ENCODE data around the gene SKP1.

The SKP1 gene

DNA sequence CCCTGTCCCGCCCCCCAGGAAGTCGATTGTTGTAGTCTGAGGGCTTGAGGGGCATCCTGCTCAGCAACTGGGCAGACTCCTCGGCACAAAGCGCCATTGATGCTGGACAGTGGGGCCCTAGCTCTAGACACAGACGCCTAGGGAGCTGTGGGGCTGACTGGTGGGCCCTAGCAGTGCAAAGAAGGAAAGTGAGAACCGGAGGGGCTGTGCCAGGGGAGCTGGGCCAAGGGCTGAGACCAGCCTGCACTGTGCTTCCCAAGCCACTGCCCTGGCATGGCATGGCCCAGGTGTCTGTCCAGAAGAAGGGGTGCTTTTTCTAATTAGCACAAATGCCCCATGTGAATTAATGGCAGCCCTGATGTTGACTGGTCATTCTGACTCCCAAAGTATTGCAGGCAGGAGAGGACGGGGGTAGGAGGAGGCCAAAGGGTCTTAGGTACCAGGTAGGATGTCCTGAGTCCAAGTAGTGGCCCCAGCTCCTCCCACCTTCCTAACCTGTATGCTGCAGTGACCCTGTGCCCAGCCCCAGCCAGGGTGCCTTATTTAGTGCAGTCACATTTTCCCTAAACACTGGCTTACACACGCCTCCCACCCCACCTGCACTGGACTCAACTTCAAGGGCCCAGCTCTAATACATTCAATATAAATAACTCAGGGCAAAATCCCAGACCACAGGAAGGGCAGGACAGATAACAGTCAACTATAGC is 46.4 kb downstream of the SKP1 start:
- DNase-seq (ENCODE audit: low spot score), result no peak

DNA sequence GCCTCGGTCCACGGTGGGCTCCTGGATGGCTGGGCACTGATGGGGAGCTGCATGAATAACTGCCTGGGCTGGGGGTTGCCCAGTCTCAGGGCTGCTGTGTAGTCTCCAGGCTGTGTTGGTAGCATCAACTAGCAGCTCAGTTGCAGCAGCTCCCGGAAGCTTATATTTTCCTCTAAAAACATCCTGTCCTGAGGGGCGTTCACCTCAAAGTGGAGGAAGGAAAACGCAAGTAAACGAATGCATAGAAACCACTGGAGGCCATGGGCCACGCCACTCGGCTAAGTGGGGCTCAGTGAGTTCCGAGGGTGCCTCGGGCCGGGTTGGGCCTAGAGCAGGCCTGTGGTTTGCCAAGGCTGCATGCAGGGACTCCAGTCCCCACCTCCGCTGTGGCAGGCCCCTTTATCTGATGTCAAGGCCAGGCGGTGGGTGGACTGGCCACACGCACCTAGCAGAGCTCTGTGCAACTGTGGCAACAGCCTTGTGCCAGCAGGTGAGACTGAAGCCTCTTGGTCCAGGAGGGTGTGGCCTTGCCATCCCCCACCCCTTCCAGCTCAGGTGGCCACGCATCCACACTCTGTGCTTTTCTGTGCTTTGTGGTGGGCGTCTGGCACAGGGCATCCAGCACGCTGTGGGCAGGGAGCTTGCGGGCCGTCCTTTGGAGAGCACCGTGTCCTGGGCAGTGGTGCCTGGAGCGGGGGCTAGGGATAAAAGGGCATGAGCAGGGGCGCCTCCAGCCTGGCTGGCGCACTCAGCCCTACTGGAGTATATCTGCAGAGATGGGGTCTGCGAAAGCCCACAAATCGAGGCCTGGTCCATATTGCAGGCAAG is 47.1 kb downstream of the SKP1 start:
- DNase-seq (ENCODE audit: low spot score), result no peak

DNA sequence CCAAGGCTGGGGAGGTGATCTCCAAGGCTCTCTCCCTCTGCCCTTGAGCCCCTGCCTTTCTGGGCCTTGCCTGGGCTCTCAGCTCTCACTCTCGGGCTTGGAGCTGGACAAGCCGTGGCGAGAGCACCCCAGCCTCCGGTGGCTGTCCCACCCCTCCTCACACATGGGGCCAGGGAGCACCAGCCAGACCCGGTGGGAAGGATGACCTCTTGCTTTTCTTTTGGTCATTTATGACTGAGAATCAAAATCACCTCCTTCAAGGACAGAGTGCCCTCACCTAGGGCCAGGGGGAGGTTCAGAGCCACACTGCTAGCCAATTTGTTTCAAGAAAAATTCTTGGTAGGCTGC is 48.1 kb downstream of the SKP1 start:
- DNase-seq (ENCODE audit: low spot score), result no peak

DNA sequence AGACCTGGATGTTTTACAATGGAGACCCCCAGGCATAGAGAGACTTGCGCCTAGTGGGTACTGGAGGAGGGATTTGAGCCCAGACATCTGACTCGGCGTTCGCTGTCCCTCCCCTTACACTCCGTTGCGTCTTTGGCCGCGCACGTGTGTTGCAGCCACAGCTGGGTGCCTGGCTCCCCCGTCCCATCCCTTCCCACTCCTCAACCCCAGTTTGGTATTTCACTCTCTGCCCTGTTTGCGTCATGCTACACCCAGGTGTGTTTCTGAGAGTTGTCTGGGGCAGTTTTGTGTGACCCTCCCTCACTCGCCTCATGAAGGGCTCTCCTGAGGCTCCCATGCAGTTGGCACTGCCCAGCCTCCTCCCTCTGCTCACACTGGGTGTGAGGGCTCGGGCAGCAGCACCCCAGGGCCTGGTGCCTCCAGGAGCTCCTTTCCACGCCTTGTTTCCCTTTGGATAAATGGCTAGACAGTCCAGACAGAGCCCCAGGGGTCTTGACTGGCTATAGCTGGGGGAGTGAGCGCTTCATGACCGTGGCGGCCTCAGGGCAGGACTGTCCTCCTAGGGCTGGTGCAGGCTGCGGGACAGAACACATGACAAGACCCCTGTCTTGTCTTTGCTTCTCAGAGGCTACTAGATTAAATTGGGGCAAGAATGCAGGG is 48.6 kb downstream of the SKP1 start:
- DNase-seq (ENCODE audit: low spot score), result no peak

DNA sequence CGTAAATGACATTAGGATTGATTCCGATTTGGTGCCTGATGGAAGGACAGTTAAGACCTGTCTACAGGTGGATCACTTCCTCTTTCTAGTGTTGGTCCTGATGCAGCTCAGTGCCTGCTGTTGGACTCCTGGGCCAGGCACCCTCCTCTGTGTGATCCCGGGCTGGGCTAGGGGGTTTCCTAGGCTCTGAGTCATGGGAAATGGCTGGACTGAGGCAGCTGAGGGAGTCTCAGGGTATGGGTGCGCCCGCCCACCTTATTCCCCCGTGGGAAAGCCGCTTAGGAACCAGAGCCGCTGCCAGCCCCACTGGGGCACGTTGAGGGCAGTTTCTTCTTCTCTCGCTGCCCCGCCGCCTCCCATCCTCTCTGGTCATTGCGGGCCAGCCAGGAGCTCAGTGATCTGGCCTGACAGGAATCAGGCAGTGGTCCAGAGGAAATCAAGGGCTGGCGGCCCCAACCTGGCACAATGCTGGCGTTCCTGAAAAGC is 49.3 kb downstream of the SKP1 start:
- DNase-seq (ENCODE audit: low spot score), result peak; percentile 16

DNA sequence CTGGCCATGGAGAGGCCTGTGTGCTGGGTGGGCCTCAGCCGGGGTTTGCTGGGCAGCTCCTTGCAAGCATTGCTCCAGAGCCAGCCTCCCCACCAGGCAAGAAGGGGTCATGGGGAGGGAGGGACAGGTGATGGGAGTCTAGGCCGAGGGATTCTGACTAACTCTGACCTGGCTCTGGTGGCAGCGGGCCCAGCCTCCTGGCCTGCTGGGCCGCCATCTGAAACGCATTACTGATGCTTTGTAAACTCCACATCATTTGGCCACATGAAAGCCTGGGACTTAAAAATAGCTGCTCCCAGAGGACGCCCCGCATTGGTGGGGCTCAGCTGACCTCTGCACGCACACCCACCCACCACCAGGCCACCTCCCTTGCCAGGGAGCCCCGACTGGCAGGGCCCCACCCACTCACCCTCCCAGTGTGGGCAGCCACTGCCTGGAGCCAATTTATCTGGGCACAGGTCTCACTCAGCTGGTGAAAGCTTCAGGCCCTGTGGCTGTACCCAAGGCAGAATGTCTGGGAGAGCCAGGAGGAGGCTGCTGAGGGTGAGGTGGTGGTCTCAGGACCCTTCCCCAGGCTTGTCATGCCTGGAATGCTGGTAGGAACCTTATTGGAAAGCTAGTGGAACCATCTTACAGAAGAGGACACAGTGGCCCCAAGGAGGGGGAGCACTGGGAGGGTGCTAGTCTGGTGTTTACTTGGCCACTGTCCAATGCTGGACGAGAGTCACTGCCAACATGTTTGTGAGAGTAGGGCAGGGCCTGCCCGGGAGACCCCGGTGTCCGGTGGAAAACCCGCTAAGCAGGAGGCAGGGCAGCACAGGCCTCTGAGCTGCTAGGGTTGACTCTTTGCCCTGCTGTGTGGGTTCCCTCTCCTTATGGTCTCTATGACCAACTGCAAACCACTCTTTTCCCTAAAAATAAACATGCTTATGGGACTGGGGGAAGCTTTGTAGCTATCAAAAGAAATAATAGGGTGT is 51.4 kb downstream of the SKP1 start:
- peak; percentile 89 for DNase-seq (ENCODE audit: low spot score)

DNA sequence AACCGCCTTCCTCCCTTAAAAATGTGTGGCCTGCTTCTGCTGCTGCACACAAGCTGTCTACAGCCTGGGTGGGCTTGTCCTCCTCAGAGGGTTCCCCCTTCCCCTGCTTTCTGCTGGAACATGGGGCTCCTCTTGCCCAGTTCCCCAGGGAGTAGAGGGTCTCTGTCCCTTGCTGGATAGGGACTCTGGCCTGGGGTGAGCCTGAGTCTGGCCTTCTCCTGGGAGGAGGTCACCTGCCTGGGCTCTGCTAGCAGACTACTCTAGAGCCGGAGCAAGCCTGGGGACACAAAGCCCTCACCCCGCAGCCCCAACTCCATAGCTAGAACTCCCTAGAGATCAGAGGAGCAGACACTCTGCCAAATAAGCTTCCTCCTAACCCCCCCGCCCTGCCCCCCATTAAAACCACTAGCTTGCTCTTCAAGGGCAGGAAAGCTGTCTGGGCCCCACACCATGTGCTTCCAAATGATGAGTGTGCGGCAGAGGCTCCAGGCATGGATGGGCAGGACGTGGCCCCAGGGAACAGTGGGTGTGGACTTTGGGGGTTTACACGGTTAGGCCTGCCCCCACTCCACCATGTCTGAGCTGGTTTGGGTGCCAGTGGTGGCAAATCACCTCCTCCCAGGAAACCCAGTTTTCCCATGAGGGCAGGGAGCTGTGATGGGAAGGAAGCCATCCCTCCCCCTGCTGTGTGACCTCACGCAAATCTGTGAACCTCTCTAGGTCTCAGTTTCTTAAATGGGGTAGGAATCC is 52.3 kb downstream of the SKP1 start:
- peak; percentile 73 for DNase-seq (ENCODE audit: low spot score)

DNA sequence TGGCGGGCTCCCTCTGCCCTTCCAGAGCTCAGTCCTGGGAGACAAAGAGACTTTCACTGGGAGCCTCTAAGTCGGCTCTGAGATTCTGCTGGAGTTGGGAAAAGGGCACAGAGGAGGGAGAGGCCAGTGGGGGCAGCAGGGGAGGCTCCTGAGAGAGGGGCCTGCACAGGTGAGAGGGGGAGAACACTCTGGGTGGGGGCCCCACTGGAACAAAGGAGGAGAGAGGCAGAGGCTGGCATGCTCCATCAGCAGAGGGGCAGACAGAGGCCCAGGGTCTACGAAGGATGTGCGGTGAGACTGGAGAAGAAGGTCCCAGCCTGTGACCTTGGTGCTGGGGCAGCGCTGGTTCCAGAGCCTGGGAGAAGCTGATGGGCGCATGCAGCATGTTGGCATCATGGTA is 53.4 kb downstream of the SKP1 start:
- no peak for DNase-seq (ENCODE audit: low spot score)

DNA sequence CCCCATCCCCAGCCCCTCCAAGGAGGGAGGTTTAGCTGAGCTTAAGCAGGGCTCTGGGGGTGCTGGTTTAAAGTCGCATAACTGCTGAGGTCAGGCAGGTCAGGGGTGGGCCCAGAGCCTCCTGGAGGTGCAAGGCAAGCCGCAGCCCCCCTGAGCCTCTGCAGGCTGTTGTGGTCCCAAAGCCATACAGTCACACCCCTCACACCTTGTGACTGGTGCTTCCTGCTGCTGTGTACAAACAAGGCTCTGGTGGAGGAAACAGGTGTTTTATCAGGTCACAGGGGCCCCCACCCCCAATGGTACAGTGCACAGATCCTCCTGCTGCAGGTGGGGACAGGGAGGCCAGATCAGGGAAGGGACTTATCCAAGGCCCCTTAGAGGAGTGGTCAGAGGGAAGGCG is 54.2 kb downstream of the SKP1 start:
- no peak for DNase-seq (ENCODE audit: low spot score)

DNA sequence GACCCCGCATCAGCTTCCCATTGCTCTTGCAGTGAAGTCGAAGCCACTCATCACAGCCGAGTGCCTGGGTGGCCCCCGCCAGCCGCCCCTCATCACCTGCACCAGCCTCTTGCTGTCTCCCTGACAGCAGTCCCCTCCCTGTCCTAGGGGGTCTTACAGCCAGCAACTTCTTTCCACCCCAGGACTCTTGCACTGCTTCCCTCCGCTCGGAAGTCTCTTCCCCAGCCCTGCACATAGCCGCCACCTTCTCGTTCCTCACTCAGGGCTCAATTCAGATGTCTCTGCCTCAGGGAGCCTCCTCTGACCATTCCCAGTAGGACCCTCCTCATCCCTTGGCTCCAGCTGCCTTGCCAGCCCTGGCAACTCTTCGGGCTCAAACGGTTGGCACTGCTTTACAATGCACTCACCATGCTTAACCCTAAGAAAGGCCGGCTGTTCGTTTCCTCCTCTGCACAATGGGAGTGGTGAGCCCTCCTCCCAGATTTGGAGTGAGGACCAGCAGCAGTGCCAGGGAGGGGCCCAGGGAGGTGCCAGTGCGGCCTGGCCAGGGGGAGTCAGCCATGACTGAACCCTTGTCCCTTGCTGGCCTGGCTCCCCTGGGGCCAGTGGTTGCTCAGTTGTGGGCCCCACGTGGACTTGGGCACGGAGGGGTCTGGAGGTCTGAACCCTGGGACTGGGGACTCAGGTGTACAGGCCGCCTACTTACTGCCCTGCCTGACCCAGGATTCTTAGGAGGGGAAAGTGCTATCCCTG is 56.2 kb downstream of the SKP1 start:
- no peak for DNase-seq (ENCODE audit: low spot score)

DNA sequence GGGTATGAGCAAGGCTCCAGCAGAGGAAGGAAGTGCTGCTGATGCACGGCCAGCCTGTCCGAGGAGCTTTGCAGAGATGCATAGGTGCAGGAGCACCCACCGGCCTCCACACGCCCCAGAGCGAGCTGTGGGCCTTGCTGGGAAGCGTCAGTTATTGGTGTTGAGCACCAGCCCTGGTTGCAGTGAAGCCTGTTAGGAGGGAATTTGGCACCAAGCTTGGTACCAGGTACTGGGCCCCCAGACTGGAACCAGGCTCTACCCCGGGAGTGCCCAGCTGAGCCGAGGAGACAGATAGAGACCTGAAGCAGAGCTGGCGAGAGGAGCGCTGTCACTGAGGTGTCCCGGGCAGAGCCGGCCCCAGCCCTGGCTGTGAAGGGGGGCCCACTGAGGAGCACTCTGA is 57.0 kb downstream of the SKP1 start:
- no peak for DNase-seq (ENCODE audit: low spot score)

DNA sequence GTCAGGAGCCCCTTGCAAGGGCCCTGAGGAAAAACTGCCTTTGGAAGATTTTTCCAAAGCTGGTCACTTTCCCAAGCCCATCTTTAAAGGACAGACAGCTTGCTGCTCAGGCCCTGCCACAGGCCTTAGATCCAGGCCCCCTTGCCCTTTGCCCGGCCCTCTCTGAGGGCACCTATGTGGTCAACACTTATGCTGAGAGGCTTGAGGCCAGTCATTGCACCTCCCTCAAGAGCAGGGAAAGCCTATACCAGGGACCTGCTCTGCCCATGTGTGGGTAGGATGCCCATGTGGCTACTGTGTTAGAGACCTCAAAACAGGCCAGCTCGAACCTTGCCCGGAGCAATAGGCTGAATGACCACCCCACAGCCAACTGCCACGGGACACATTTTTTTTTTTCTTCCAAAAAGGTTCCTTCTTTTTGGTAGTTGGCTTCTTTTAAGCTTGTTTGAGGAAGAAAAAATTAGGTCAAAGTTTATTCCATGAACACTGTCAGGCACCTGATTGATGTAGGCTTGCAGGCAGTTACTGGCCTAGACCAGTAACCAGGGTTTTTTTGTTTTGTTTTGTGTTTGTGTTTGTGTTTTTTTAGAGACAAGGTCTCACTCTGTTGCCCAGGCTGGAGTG is 58.4 kb downstream of the SKP1 start:
- no peak for DNase-seq (ENCODE audit: low spot score)

DNA sequence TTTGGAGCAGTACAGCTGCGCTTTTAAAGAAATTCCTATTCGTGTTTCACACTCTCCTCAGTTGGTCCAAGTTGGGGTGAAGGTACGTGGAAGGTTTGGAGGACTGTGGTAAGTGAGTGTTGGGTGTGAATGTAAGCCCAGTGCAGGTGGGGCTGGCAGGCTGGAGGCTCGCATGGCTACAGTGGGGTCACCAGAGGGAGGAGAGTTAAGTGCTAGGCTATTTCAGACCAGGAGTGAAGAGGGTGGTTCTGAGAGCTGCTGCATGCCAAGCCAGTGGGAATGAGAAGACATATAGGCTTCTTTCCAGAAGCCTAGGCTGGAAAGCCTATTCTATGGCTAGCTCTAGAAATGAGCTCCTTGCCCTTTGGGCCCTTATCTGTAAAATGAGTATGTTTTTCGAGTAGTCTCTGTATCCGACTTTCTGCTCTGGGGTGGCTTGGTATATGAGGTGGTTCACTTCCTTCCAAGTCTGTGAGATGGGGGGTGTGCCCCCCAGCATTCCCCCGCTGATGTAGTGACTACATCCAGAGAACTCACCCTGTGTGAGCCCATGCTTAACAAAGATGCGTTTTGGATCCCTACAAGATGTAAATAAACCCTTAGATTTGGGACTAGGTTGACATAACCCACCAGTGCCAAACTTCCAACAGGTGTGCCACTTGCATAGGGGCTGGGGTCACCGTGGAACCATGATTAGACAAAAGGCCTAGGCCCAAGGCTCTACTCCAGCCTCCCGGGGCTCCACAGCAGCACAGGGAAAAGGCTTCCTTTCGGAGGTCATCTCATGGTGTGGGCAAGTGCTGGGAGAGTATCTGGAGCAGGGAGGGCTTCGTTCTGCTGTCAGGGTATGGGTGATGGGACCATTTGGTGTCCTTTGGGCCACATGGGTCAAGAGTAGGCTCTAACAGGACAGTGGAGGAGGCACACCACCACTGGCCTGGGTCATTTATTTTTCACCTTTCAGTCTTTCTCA is 59.7 kb downstream of the SKP1 start:
- DNase-seq (ENCODE audit: low spot score), result no peak

DNA sequence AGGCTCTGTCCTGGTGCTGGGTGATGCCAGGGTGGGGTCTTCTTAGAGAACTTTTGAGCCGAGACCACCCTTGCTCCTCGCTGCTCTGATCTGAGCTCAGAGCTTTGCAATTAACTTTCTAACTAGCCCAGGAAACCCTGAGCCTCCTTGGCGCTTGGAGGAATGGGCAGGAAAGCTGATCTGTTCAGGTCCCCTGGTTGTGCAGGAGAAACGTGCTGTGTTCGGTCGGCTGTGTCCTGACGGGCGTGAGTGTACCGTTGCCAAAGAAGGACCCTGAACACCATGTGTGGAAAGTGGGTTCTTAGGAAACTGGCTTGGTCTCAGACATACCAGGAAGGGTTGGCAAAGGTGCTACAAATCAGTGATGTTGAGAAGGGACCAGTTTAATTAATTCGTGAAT is 60.5 kb downstream of the SKP1 start:
- no peak for DNase-seq (ENCODE audit: low spot score)

DNA sequence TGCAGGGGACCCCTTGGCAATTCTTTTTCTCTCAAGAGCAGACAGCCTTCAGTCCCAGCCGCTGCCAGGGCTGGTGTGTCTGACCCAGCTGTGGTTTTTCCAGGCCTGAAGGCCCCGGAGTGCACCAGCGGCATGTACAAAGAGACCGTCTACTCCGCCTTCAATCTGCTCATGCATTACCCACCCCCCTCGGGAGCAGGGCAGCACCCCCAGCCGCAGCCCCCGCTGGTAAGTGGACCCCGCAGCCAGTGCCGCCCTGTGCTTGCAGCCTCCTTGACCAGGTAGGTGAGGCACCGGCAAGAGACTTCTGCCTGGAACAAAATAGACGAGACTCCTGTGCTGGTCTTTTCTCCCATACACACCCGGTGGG is 61.0 kb downstream of the SKP1 start:
- DNase-seq (ENCODE audit: low spot score), result no peak

DNA sequence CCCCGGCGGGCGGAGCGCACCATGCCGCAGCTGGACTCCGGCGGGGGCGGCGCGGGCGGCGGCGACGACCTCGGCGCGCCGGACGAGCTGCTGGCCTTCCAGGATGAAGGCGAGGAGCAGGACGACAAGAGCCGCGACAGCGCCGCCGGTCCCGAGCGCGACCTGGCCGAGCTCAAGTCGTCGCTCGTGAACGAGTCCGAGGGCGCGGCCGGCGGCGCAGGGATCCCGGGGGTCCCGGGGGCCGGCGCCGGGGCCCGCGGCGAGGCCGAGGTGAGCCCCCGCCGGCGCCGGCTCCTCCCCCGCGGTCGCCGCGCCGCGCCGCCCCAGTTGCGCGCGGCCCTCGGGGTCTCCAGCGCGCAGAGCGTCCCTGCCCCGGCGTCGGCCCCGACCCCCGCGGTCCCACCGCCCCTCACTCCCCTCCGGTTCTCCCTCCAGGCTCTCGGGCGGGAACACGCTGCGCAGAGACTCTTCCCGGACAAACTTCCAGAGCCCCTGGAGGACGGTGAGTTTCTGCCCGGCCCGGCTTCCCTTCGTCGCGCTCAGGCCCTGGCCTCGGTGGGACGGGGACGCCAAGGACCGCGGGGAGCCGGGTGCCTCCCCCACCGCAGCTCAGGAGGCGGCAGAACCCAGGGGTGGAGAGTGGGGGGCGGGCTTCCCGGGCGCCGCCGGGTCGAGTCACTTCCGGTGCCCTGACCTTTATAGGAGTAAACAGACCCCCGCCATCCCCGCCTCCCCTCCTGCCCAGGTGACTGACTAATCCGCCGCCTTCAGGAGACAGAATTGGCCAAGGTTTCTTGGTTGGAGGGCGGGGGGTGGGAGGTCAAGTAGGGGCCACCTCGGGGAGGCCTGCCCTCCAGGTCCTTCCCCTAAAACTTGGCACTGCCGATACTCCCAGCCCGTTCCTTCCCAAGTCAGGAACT is 61.6 kb downstream of the SKP1 start:
- DNase-seq (ENCODE audit: low spot score), result no peak

All from AG08395 (cell line).